Right ventricle myocardium superior (tissue), 1 donor: ENCODE measurements around the gene C18orf32. TPM values are rescaled to one million over a fixed set of nuclear protein-coding genes. Genes with fewer than 3 reads are reported as not detected.

Experiments
- ATAC-seq: fragments of 200-7000 bp; cut with Tn5 transposase; one replicate; pipeline ENCODE4 v1.9.1; 2020; ENCODE audit warnings: mild to moderate bottlenecking; ENCODE audit not compliant: poor library complexity
- DNase-seq: peaks from one replicate; pipeline ENCODE4 v3.0.0-alpha.2; 2020
- intact Hi-C: fragments of 100-400 bp; cut with DNase I; formaldehyde crosslinking; loops from one replicate; pipeline ENCODE4 v1.11.2; 2022
- total RNA-seq: library from RNA; stranded (reverse); fragmentation: NEBNext Ultra II Directional; extraction: Animal tissue kit (Norgen Biotek cat#: 25700); gene quantifications from one replicate; pipeline ENCODE4 v1.2.1, GENCODE V29; 2021
- donor health status: DM: no; HTN: yes; CAD: no; lungs with severe emphysema.

The C18orf32 gene
- total RNA-seq, 1 donor from 2014 or later, result 40.2 TPM

DNA sequence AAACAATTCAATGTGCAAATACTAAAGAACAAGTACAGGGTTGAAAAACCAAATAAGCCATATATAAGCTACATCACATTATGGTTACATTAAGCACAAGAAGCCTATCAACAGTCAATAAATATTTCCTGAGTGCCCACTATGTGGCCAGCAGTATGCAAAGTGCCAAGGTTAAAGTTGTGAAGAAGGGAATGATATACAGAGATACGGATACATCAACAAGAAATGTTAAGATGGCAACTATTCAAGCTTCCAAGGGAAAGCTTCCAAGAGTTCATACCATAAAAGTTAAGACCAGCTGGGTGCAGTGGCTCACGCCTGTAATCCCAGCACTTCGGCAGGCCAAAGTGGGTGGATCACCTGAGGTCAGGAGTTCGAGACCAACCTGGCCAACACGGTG lies 40.6 kb downstream of the C18orf32 start:
- intact Hi-C loops, result loop anchor here (2.0 kb wide), 1 partner anchor 772 kb away; no protein-coding TSS in a partner anchor
- ATAC-seq, result no peak
- DNase-seq, result no peak

DNA sequence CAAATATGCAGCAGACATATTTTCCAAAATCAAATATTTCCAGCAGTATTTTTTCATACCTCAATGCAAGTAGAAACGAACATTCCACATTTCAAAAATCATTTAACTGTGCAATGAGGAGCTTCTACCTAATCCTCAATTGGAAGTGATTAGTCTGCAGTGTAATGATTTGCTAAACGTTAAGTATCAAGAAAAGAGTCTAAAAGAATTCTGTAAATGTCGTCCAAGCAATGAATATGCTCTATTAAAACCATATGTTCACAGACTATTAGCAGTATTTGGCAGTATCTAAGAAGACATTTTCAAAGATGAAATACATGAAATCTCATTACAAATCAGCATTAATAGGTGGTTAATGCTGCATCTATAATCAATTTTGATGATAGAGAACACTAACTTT lies 42.5 kb downstream of the C18orf32 start:
- intact Hi-C loops, result no loop called here
- no peak for DNase-seq
- ATAC-seq, result no peak

DNA sequence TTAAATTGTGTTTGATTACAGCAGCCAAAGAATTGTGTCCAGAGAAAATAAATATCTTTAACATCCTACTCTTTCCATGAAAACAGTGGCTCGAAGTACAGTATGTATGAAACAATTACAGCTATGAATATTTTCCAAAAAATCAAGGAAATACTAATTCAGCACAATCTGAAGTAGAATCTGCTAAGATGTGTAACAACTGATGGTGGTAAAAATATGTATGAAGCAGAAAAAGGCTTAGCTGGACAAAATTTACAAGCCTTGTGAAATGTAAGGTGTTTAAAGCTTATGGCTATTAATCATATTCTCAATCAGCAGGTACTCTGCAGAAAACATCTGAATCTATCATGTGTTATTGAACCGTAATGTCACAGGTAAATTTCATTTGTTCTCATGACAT lies 43.2 kb downstream of the C18orf32 start:
- DNase-seq (no peak), ATAC-seq (no peak)
- intact Hi-C loops, result no loop called here

DNA sequence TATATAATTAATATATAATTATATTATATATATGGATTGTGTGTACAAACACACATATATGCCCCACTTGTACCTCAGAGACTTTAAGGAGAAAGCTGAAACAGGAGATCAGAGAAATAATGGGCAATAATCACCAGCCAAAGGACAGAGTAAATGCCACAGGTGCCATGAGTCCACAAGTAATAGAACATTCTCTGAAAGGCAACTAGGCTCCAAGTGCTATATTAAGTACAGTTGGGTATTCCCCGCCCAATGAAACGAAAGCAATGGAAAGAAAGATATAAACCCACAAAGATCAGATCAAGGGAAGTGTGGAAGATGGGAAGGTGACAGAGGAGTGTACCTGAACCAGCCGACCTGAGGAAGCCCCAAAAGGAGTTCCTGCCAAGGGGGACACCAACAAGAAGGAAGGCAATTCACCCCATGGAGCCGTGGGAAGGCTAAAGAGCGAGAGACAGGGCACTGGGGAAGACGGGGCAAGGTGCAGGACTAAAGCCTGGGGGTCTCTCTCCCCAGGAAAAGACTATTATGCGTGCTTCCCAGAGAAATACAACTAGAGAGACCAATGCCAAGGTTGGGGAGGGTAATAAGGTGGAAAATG lies 45.6 kb downstream of the C18orf32 start:
- intact Hi-C loops, result no loop called here
- DNase-seq, result no peak
- ATAC-seq, result no peak

DNA sequence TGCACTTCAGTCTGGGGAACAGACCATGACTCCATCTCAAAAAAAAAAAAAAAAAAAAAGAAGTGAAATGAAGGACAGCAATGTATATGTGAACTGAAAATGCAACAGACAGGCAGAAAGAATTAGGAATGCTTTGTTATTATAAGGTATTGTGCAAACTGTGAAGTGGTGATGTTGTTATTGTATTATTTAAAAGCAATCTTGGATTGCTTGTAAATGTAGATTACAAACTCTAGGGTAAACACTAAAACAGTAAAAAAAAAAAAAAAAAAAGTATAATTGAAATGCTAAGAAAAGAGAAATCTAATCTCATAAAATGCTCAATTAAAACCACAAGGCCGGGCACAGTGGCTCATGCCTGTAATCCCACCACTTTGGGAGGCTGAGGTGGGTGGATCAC lies 51.9 kb downstream of the C18orf32 start:
- intact Hi-C loops, result no loop called here
- no peak for ATAC-seq
- DNase-seq, result no peak

DNA sequence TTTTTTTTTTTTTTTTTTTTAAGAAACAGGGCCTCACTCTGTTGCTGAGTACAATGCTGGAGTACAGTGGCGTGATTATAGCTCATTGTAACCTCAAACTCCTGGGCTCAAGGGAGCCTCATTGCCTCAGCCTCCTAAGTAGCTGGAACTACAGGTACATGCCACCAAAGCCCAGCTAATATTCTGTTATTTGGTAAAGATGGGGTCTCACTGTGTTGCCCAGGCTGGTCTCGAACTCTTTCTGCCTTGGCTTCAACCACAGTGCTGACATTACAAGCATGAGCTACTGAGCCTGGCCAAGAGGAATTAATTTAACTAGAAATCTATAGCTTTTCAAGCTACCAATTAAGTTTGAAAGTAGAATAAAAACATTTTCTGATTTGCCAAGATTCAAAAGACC lies 54.4 kb downstream of the C18orf32 start:
- intact Hi-C loops, result no loop called here
- ATAC-seq (no peak), DNase-seq (no peak)

DNA sequence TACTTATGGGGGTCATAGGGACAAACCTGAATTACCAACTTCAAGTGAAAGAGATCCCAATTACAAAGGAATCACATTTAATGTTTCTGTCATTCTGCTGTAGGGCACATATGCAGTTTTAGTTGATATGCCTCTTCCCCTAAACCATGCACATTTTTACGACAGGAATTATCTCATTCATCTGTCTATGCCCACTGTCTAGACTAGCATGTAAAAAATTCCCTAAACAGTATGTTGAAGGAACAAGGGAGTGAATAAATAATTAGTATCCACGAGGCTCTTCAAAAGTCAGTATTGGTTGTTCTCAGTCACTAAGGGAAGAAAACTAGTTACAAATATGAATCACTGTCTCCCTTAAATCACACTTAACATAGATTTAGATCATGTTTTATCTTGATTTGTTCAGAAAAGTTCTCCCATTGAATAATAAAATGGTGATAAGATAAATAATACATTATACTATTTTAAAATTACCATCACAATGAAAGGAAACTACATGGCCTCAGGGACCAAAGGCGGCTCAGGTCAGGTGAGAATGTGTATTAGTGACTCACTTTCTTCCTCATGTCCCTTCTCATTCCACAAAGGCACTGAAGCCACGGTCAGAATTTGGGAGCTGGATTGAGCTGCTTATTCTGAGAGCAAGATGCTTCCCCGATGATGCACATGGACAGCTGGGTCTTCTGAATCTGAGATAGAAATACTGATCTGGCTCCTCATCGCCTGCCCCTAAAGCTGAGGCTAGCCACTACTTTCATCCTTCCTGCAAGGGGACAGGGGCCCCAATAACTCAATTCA lies 55.7 kb downstream of the C18orf32 start:
- intact Hi-C loops, result no loop called here
- ATAC-seq, result no peak
- no peak for DNase-seq

Other genes with a start within 250 kb of the C18orf32 start
- 45.0 TPM for gene DYM, start 26.6 kb downstream of the C18orf32 start, total RNA-seq
- gene RPL17, start 5.2 kb upstream of the C18orf32 start, total RNA-seq, result 716 TPM
- gene LIPG, start 74.8 kb upstream of the C18orf32 start, total RNA-seq, result 0.19 TPM